ENCODE results near the gene LBP.

GRCh38 chr20:38373898-38374297, 27.6 kb downstream of the LBP start:
- TF ChIP-seq, protein P1, sequence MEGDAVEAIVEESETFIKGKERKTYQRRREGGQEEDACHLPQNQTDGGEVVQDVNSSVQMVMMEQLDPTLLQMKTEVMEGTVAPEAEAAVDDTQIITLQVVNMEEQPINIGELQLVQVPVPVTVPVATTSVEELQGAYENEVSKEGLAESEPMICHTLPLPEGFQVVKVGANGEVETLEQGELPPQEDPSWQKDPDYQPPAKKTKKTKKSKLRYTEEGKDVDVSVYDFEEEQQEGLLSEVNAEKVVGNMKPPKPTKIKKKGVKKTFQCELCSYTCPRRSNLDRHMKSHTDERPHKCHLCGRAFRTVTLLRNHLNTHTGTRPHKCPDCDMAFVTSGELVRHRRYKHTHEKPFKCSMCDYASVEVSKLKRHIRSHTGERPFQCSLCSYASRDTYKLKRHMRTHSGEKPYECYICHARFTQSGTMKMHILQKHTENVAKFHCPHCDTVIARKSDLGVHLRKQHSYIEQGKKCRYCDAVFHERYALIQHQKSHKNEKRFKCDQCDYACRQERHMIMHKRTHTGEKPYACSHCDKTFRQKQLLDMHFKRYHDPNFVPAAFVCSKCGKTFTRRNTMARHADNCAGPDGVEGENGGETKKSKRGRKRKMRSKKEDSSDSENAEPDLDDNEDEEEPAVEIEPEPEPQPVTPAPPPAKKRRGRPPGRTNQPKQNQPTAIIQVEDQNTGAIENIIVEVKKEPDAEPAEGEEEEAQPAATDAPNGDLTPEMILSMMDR (conservative IDR thresholded peaks at IDR 0.05 in 1 of 2, IDR thresholded peaks at IDR 0.05 in 1 of 2; ENCODE audit: low read depth in 1 of 2, low read length in 2 of 2), result no peak
- no peak for TF ChIP-seq EZH2 (IDR thresholded peaks at IDR 0.05; ENCODE audit: low read length, missing control alignments)

Data from fibroblast of lung (primary cell).